ENCODE measurements around the gene HOXD9.

HOXD9 gene

DNA sequence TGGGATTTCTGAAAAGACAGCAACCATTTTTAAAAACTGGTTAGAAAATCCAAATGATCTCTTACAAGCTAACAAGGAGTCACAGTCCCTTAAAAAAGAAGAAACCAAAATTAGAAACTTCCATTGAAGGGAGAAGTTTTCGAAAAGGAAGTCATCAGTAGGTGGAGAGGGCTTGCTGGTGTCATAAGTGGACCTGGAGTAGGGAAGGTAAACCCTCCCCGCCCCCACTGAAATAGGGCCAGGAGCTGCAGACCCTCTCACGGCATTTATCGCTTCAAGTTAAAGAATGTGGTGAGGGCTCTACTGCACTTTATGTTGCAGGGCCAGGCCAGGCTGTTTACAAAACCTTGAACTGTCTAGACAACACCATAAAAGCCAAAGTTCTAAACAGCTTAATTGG, 12.6 kb upstream of the HOXD9 start:
- TF ChIP-seq, protein P1, sequence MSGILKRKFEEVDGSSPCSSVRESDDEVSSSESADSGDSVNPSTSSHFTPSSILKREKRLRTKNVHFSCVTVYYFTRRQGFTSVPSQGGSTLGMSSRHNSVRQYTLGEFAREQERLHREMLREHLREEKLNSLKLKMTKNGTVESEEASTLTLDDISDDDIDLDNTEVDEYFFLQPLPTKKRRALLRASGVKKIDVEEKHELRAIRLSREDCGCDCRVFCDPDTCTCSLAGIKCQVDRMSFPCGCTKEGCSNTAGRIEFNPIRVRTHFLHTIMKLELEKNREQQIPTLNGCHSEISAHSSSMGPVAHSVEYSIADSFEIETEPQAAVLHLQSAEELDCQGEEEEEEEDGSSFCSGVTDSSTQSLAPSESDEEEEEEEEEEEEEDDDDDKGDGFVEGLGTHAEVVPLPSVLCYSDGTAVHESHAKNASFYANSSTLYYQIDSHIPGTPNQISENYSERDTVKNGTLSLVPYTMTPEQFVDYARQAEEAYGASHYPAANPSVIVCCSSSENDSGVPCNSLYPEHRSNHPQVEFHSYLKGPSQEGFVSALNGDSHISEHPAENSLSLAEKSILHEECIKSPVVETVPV (CRISPR knock-in tag; IDR thresholded peaks at IDR 0.05): no peak
- TF ChIP-seq ZNF8 (CRISPR knock-in tag; IDR thresholded peaks at IDR 0.05) (no peak), ZNF565 (CRISPR knock-in tag; conservative IDR thresholded peaks at IDR 0.05; ENCODE audit: low read depth) (no peak), TOX (CRISPR knock-in tag; IDR thresholded peaks at IDR 0.05; ENCODE audit: borderline replicate concordance) (no peak), ZFP3 (CRISPR knock-in tag; IDR thresholded peaks at IDR 0.05) (no peak), ZFP30 (CRISPR knock-in tag; IDR thresholded peaks at IDR 0.05) (no peak), ESRRG (CRISPR knock-in tag; IDR thresholded peaks at IDR 0.05) (no peak), ZC3H10 (CRISPR knock-in tag; IDR thresholded peaks at IDR 0.05) (no peak), PPARA (CRISPR knock-in tag; IDR thresholded peaks at IDR 0.05; ENCODE audit: borderline replicate concordance) (no peak), TCF4 (CRISPR knock-in tag; IDR thresholded peaks at IDR 0.05; ENCODE audit: borderline replicate concordance) (no peak)
- TF ChIP-seq, protein P2, sequence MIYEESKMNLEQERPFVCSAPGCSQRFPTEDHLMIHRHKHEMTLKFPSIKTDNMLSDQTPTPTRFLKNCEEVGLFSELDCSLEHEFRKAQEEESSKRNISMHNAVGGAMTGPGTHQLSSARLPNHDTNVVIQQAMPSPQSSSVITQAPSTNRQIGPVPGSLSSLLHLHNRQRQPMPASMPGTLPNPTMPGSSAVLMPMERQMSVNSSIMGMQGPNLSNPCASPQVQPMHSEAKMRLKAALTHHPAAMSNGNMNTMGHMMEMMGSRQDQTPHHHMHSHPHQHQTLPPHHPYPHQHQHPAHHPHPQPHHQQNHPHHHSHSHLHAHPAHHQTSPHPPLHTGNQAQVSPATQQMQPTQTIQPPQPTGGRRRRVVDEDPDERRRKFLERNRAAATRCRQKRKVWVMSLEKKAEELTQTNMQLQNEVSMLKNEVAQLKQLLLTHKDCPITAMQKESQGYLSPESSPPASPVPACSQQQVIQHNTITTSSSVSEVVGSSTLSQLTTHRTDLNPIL (CRISPR knock-in tag; IDR thresholded peaks at IDR 0.05; ENCODE audit: low read depth): no peak
- ATAC-seq: no peak

DNA sequence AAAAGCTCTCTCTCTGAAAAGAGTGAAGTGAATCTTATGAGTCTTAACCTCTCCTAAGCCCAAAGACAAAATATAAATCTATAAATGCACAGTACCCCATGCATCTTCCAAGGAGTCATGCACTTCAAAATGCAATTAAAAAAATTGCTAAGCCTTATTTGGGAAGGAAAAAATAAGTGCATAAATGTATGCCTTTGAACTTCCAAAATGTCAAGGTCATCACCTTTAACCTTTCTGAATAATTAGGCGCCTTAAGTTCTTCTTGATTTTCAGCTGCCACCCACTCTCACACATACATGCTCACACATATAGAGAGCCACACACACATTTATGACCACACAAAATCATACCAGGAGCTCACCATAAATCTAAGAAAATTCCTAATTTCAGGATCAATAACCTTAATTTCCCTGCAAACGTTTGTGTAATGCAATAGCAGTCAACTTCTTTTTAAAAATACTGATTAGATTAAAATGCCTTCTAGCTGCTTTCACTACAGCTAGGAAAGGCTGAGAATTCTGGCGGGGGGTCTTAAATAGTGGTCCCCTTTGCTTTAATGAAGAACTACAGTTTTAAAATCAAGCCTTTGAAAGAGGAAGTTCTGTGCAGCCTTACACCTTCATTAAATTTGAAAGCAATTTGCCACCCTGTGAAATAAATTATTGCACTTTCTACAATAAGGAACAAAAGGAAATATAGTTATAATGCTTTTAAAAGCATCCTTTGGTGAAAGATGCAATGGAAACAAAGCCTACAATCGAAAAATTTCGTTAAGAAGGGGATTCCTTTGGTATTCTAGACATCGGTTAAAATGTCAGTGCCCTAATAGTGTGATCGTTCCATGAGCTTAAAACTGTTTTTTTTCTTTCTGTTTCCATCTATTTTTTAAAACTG, 11.9 kb upstream of the HOXD9 start:
- ATAC-seq: no peak
- TF ChIP-seq ZC3H10 (CRISPR knock-in tag; IDR thresholded peaks at IDR 0.05) (no peak), RARB (CRISPR knock-in tag; IDR thresholded peaks at IDR 0.05) (no peak), ZFP3 (CRISPR knock-in tag; IDR thresholded peaks at IDR 0.05) (no peak), BACH2 (CRISPR knock-in tag; IDR thresholded peaks at IDR 0.05; ENCODE audit: borderline replicate concordance) (no peak), GLIS3 (CRISPR knock-in tag; IDR thresholded peaks at IDR 0.05) (no peak), ZNF70 (CRISPR knock-in tag; IDR thresholded peaks at IDR 0.05) (no peak), ISL1 (CRISPR knock-in tag; IDR thresholded peaks at IDR 0.05) (no peak), CSDC2 (CRISPR knock-in tag; IDR thresholded peaks at IDR 0.05) (no peak), ZNF8 (CRISPR knock-in tag; IDR thresholded peaks at IDR 0.05) (no peak), ZNF565 (CRISPR knock-in tag; conservative IDR thresholded peaks at IDR 0.05; ENCODE audit: low read depth) (no peak), SNAI2 (CRISPR knock-in tag; IDR thresholded peaks at IDR 0.05) (no peak), ZFP30 (CRISPR knock-in tag; IDR thresholded peaks at IDR 0.05) (no peak), TCF4 (CRISPR knock-in tag; IDR thresholded peaks at IDR 0.05; ENCODE audit: borderline replicate concordance) (no peak), ARNTL (CRISPR knock-in tag; IDR thresholded peaks at IDR 0.05; ENCODE audit: borderline replicate concordance, low read depth) (no peak), TOX (CRISPR knock-in tag; IDR thresholded peaks at IDR 0.05; ENCODE audit: borderline replicate concordance) (no peak), OSR1 (CRISPR knock-in tag; IDR thresholded peaks at IDR 0.05) (no peak)
- TF ChIP-seq, protein P1 (CRISPR knock-in tag; IDR thresholded peaks at IDR 0.05): no peak
- TF ChIP-seq, protein P2 (CRISPR knock-in tag; IDR thresholded peaks at IDR 0.05; ENCODE audit: low read depth): no peak
- TF ChIP-seq, protein P3, sequence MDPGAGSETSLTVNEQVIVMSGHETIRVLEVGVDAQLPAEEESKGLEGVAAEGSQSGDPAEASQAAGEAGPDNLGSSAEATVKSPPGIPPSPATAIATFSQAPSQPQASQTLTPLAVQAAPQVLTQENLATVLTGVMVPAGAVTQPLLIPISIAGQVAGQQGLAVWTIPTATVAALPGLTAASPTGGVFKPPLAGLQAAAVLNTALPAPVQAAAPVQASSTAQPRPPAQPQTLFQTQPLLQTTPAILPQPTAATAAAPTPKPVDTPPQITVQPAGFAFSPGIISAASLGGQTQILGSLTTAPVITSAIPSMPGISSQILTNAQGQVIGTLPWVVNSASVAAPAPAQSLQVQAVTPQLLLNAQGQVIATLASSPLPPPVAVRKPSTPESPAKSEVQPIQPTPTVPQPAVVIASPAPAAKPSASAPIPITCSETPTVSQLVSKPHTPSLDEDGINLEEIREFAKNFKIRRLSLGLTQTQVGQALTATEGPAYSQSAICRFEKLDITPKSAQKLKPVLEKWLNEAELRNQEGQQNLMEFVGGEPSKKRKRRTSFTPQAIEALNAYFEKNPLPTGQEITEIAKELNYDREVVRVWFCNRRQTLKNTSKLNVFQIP (CRISPR knock-in tag; IDR thresholded peaks at IDR 0.05; ENCODE audit: borderline replicate concordance, low read depth): no peak
- TF ChIP-seq, protein P4, sequence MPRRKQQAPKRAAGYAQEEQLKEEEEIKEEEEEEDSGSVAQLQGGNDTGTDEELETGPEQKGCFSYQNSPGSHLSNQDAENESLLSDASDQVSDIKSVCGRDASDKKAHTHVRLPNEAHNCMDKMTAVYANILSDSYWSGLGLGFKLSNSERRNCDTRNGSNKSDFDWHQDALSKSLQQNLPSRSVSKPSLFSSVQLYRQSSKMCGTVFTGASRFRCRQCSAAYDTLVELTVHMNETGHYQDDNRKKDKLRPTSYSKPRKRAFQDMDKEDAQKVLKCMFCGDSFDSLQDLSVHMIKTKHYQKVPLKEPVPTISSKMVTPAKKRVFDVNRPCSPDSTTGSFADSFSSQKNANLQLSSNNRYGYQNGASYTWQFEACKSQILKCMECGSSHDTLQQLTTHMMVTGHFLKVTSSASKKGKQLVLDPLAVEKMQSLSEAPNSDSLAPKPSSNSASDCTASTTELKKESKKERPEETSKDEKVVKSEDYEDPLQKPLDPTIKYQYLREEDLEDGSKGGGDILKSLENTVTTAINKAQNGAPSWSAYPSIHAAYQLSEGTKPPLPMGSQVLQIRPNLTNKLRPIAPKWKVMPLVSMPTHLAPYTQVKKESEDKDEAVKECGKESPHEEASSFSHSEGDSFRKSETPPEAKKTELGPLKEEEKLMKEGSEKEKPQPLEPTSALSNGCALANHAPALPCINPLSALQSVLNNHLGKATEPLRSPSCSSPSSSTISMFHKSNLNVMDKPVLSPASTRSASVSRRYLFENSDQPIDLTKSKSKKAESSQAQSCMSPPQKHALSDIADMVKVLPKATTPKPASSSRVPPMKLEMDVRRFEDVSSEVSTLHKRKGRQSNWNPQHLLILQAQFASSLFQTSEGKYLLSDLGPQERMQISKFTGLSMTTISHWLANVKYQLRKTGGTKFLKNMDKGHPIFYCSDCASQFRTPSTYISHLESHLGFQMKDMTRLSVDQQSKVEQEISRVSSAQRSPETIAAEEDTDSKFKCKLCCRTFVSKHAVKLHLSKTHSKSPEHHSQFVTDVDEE (CRISPR knock-in tag; IDR thresholded peaks at IDR 0.05): no peak
